Colon (tissue), 2 donors: Measurements from ENCODE around the gene SLC6A11.

Experiments
- FAIRE-seq: peaks from 2 replicates; lab custom pipeline; 2012; peaks lifted over from hg19 to GRCh38; lab: Jason Lieb, UNC
- donor health status: control.
- donor health status: control.

The SLC6A11 gene

GRCh38 chr3:10888518-10889090 is 72.6 kb downstream of the SLC6A11 start:
- FAIRE-seq = no peak

GRCh38 chr3:10889206-10889960 is 73.4 kb downstream of the SLC6A11 start:
- FAIRE-seq = no peak

DNA sequence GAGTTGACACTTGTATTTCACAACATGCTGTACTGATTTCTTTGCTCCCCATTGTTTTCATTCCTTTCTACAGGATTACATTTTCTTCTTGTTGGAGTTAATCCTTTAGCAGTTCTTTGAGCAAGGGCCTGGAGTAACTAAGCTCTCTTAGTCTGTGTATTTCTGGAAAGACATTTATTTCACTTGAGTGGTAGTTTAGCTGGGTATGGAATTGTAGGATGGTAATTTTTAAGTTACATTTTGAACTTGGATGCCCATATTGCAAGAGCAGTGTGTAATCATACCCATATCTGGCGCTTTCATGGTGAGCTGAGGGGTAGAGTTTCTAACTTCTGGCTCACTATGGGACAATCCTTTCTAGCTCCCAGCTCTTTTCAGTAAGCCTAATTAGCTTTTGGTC is 74.6 kb downstream of the SLC6A11 start:
- FAIRE-seq = no peak

DNA sequence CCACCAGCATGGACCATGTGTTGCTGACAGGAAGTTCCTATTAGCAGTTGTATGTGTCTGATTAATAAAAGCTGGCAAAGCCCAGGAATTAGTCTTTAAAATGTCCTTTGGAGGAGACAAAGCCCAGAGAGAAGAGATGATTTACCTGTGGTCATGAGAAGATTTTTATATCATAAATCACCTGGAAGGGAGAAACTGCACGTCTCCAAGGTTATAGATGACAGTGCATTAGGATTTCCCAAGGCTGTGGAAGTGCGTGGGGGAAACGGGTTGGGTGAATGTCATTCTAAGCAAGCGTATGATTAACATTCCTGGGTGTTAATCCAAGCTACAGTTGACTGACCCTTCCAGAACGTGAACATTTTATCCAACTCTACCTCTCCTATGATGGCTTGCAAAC is 76.6 kb downstream of the SLC6A11 start:
- FAIRE-seq = no peak

DNA sequence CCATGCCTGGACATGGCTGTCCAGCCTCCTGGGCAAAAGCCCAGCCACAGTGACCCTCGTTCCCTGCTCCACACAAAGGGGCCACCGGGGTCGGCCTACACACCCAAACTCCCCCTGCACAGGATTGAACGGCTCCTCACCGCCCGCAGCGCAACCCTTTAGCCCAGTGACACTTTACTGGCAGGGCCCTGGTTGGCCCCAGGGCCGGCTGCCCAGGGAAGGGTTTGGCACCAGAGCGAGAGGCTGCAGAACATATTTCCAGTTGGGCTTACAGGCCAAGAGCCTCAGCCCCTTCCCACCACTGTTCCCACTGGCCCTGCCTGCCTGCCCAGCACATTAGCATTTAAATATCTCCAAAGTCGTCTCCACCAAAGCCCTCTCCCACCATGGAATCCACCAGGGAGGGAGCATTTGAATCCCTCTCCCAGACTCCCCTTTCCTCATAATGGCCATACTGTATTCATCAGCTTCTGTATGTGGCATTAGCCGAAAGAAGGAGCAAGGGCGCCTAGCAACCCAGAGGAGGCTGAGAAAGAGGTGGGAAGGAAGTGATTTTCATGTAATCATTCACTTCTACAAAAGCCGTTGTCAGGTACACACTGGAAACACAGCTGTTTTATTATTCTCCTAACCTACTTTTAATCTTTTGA is 85.4 kb downstream of the SLC6A11 start:
- FAIRE-seq = no peak

GRCh38 chr3:10907262-10907661 is 91.2 kb downstream of the SLC6A11 start:
- no peak for FAIRE-seq

DNA sequence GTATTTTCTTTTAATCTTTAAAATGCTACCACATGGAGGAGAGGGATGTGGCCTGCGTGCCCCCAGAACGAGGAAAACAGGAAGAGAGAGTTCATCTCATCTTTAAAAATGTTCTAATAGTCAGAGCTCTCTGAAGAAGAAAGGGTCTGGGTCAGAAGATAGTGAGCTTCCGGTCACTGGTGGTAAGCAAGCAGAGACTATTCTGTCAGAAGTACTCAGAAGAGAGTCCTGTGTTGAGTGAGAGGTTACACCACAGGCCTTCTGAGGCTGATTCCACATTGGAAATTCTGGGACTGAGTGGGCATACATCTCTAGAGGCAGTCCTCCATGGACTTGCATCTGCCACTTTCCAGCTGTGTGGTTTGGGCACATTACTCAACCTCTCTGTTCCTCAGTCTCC is 94.3 kb downstream of the SLC6A11 start:
- FAIRE-seq = no peak

- no peak for FAIRE-seq
Observed at GRCh38 chr3:10911350-10912002, 95.4 kb downstream of the SLC6A11 start.

DNA sequence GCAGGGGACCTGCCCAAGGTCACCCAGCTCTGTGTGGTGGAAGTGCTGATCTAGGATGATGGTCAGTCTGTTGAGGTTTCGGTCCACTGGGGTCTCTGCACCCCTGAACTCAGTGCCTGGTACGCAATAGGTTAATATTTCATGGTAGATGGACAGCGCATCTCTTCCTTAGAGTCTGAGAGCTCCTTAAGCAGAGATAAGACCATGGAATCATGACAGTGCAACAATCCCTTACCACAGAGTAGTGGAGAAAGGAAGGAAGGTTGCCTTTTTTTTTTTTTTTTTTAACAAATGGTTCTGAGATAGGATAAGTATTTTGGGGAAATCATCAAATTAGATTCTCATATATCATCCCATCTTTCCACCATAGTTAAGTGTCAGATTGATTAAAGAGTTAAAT is 96.8 kb downstream of the SLC6A11 start:
- no peak for FAIRE-seq

DNA sequence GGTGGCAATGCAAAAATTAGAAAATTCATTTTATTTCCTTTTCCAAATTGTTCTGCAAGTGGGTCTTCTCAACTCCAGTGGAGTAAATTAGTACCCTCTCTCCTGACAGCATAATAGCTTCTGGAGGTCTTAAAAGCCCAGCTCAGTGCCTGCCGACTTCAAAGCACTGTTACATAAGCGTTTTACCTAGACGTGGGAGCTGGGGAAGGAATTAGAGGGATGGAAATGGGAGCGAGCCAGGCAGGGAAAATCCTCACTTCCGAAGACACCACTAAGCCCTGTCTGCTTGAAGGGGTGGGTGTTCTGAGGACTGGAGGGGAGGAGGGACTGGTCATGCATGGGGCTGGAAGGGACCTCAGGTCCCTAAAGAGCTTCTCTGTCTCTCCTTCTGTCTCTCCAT is 99.3 kb downstream of the SLC6A11 start:
- no peak for FAIRE-seq

DNA sequence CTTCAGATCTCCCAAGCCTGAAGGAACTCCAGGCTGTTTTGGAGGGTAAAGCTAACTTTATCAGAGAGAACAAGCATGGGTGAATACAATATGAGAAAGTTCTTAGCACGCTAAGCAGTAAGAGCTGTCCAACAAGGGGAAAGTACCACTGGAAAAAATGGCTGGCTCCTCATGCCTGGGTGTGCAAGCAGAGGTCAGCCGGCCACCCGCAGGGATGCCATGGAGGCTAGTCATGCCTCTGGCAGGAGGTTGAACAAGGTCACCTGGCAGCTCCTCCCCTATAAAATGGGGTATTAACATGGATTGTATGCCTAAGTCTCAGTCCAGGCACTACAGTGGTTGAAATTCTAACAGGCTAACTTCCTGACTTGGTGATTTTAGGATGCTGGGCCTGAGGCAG is 101.1 kb downstream of the SLC6A11 start:
- FAIRE-seq = no peak

DNA sequence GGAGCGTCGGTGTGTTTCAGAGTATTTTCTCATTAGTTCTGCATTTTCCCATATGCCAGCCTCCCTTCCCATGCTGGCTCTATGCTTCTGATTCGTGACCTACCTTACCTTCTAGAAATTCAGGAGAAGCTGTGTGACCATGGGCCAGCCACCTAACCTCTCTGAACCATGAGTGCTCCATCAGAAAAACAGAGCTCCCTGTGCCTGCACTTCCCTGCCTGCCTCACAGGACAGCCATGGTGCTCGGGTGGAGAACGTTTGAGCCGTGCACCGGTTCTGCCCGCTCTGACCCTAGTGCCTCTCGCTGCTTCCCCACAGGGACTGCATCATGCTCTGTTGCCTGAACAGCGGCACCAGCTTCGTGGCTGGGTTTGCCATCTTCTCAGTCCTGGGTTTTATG is 102.0 kb downstream of the SLC6A11 start:
- FAIRE-seq = no peak

DNA sequence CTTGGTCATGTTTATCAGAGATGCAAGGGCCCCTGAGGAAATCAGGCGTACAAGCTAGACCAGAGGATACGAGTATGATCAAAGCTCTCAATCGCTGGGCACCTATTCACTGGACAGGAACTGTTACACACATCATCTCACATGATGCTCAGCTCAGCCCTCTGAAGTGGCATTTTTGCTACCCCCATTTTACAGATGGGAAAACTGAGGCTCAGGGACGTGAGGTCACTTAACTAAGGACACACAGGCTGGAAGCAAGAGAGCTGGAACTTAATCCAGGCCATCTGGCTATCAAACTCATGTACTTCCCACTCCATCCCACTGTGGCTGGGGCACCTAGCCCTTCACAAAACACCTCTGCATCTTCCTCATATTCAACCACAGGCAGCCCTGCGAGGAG is 103.6 kb downstream of the SLC6A11 start:
- FAIRE-seq = no peak

GRCh38 chr3:10925436-10926255 is 109.6 kb downstream of the SLC6A11 start:
- FAIRE-seq = no peak

DNA sequence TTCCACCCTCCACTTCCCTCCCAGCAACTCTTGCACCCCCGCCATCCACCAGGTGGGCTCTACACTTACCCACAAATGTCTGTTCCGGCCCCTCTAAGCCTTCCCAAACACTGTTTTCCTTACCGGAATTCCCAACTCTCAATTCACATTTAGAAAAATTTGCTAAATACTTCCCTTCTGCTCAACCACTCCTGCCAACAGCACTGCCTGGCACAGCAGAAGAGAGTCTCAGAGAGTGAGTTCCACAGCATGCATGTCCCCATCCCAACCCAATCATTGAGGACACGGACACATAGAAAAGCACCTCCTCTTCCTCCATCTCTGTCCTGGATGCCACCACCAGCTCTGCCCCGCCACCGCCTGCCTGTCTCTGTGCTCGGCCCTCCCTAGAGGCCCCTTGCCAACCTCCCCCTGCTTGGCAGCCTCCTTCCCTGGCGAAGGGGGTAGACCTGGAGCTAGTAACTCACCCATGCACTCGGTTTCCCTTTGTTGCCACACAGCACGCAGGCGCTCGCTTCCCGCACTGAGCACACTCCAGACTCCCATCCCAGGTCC is 110.3 kb downstream of the SLC6A11 start:
- no peak for FAIRE-seq

- FAIRE-seq = no peak
Observed at GRCh38 chr3:10926811-10927521, 110.9 kb downstream of the SLC6A11 start.

DNA sequence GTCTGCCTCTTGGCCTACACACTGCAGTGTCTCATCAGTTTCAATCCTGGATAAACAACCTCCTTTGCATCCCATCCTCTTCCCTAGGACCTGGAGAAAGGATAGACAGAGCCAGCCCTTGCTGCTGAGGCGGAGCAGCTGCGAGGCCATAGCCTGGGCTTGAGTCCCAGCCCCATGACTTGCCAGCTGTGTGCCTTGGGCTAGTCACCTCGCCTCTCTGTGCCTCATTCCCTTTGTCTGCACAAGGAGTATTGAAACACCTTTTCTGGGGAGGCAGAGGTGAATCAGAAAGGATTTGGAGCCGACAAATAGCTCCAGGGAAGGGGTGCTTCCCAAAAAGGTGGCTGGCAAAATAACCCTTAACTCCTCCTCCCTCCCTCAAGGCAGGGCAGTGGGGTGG is 111.5 kb downstream of the SLC6A11 start:
- FAIRE-seq = no peak

DNA sequence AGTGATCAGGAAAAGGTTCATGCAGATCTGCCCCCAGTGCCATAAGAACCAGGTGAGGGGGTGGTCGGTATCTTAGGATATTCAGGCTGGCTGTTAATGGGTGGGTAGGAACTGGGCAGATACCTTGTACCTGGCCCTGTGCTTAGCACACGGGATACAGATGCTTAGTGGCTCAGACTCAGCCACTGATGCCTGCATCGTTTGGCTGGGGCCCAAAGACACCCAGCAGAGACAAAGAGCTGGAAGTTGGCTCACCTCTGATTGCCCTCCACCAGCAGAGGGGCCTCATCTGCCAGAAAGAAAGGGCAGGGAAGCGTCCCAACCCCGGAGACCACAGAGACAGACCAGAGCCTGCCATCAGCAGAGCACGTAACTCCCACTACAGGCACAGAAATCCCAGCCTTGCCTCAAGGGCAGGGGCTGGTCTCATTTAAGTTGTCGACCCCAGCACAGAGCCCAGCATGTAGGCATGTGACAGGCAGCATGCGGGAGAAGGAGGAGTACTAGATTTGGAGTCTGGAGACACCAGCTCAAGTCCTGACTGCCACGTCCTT is 112.5 kb downstream of the SLC6A11 start:
- FAIRE-seq = no peak

- no peak for FAIRE-seq
Observed at GRCh38 chr3:10928961-10929471, 113.0 kb downstream of the SLC6A11 start.

DNA sequence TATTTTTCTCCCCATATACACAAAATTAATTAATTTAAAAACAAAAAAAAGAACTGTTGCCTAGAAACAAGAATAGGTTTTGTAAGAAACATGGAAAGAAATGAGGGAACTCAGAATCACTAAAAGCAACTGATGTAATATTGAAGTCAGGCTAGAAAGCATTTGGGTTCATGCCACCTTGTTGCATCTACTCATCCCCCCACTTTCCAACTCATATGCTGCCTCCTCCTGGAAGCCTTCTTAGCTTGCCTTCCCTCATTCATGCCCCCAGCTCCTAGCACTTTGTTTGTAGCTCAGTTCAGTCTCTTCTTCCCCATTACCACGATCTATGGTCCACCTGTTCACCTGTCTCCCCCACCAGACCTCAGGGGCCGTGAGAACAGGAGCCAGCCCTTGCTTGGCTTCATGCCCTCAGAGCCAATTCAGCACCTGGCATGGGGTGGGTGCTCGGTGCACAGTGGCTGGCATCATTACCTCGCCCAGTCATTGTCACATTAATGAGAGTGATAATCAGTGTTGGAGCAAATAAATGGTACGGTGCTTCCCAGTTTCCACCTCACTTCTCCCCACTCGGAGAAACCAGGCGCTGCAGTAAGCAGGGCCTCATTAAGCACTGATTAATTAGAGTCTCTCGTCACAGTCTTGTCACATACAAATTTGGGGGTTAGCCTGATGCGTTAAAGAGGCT is 114.1 kb downstream of the SLC6A11 start:
- FAIRE-seq = no peak
